Sciatic nerve (tissue), 2 donors: ENCODE data around the gene PRKG1. TPM values are rescaled to one million over a fixed set of nuclear protein-coding genes. Genes with fewer than 3 reads are reported as not detected.
"Not testable (repeated sequence)": the region's sequence is repeated elsewhere in the genome, so short reads cannot be mapped to it uniquely, and the experiment has no call there.

Experiments used
- ATAC-seq: fragments of 200-7000 bp; cut with Tn5 transposase; one replicate; pipeline ENCODE4 v1.9.1; 2020; ENCODE audit warnings: mild to moderate bottlenecking, moderate library complexity
- DNase-seq: peaks from one replicate; pipeline ENCODE4 v3.0.0-alpha.2; 2020; ENCODE audit warnings: low spot score
- intact Hi-C: fragments of 100-400 bp; cut with DNase I; formaldehyde crosslinking; loops from one replicate; pipeline ENCODE4 v1.14.2; 2022
- total RNA-seq: library from RNA; stranded (reverse); fragmentation: NEBNext Ultra II Directional; extraction: Animal tissue kit (Norgen Biotek cat#: 25700); gene quantifications from one replicate; pipeline ENCODE4 v1.2.1, GENCODE V29; 2021
- donor health status: DM: no; HTN: no; CAD: no.
- donor health status: DM: no; HTN: no; CAD: no.

Gene PRKG1
- total RNA-seq, 1 donor from 2014 or later = 20.0 TPM

- ATAC-seq (peak; percentile 50), DNase-seq (no peak)
- intact Hi-C loops = no loop called here
These were observed 608.9 kb downstream of the PRKG1 start for GRCh38 chr10:51683031-51683691.

GRCh38 chr10:51685768-51686167 is 611.5 kb downstream of the PRKG1 start:
- no peak for ATAC-seq
- intact Hi-C loops = no loop called here
- no peak for DNase-seq

- ATAC-seq = no peak
- intact Hi-C loops = no loop called here
- DNase-seq = no peak
These were observed 613.0 kb downstream of the PRKG1 start for GRCh38 chr10:51687296-51687695.

GRCh38 chr10:51688826-51689225 is 614.5 kb downstream of the PRKG1 start:
- intact Hi-C loops, DNase-seq, ATAC-seq: not testable (repeated sequence)

GRCh38 chr10:51689536-51689935 is 615.2 kb downstream of the PRKG1 start:
- intact Hi-C loops = no loop called here
- no peak for DNase-seq
- no peak for ATAC-seq

GRCh38 chr10:51691135-51691534 is 616.8 kb downstream of the PRKG1 start:
- intact Hi-C loops = no loop called here
- ATAC-seq = no peak
- no peak for DNase-seq

- ATAC-seq = no peak
- intact Hi-C loops = no loop called here
- DNase-seq = no peak
These were observed 619.9 kb downstream of the PRKG1 start for GRCh38 chr10:51694086-51694768.

- no peak for DNase-seq
- intact Hi-C loops = no loop called here
- no peak for ATAC-seq
These were observed 622.0 kb downstream of the PRKG1 start for GRCh38 chr10:51696251-51696650.

- intact Hi-C loops = no loop called here
- DNase-seq (no peak), ATAC-seq (no peak)
These were observed 624.3 kb downstream of the PRKG1 start for GRCh38 chr10:51698473-51699063.

GRCh38 chr10:51699145-51699474 is 624.8 kb downstream of the PRKG1 start:
- DNase-seq (no peak), ATAC-seq (peak; percentile 64)
- intact Hi-C loops = no loop called here

GRCh38 chr10:51699475-51700227 is 625.4 kb downstream of the PRKG1 start, which contains the start of gene CSTF2T:
TSS of gene CSTF2T (minus strand) at chr10:51699595. CDS start at chr10:51699549, 46 bp downstream.
- intact Hi-C loops = no loop called here
- peak; percentile 99 for ATAC-seq
- DNase-seq = peak; percentile 94

GRCh38 chr10:51700228-51700817 is 626.0 kb downstream of the PRKG1 start:
- ATAC-seq (no peak), DNase-seq (no peak)
- intact Hi-C loops = no loop called here

GRCh38 chr10:51705774-51706173 is 631.5 kb downstream of the PRKG1 start:
- ATAC-seq (no peak), DNase-seq (no peak)
- intact Hi-C loops = no loop called here

GRCh38 chr10:51706225-51706624 is 631.9 kb downstream of the PRKG1 start:
- intact Hi-C loops = no loop called here

GRCh38 chr10:51707392-51707791 is 633.1 kb downstream of the PRKG1 start:
- no peak for ATAC-seq
- DNase-seq = no peak
- intact Hi-C loops = no loop called here

More at GRCh38 chr10:51706225-51706624, 631.9 kb downstream of the PRKG1 start:
- peak; percentile 84 for ATAC-seq
- DNase-seq = peak; percentile 67

GRCh38 chr10:51707821-51708424 is 633.6 kb downstream of the PRKG1 start:
- ATAC-seq (no peak), DNase-seq (no peak)
- intact Hi-C loops = no loop called here

- no peak for ATAC-seq
- intact Hi-C loops = no loop called here
- no peak for DNase-seq
These were observed 634.3 kb downstream of the PRKG1 start for GRCh38 chr10:51708609-51709008.

GRCh38 chr10:51709324-51709972 is 635.2 kb downstream of the PRKG1 start:
- DNase-seq = no peak
- intact Hi-C loops = no loop called here

More at GRCh38 chr10:51709324-51709972, 635.2 kb downstream of the PRKG1 start:
- ATAC-seq = no peak
